Vagina (tissue), 2 donors: Measurements from ENCODE around the gene DDOST. TPM values are rescaled to one million over a fixed set of nuclear protein-coding genes. Genes with fewer than 3 reads are reported as not detected.

Source experiments
- DNase-seq, 2 donors: peaks; one replicate each; pipeline ENCODE4 v3.0.0-alpha.2; 2017; ENCODE audit errors: extremely low spot score in 2 of 2
- H3K27ac ChIP-seq: fragments of 200-600 bp; sonication (generic); one replicate; pipeline ENCODE4 v1.5.1; 2019
- H3K27me3 ChIP-seq: fragments of 200-600 bp; sonication (generic); one replicate; pipeline ENCODE4 v1.5.1; 2019
- H3K36me3 ChIP-seq, 2 donors: fragments of 200-600 bp; sonication (generic); one replicate each; pipeline ENCODE4 v1.5.1; 2017 to 2019
- H3K4me1 ChIP-seq: fragments of 200-600 bp; sonication (generic); one replicate; pipeline ENCODE4 v1.5.1; 2019
- H3K4me3 ChIP-seq, 2 donors: fragments of 200-600 bp; sonication (generic); 1 replicate in 1 of 2; 2 replicates in 1 of 2; pipeline ENCODE4 v1.5.1; 2016 to 2019
- H3K9me3 ChIP-seq: fragments of 200-600 bp; sonication (generic); one replicate; pipeline ENCODE4 v1.5.1; 2019
- POLR2A ChIP-seq, 2 donors: fragments of 450-650 bp; IDR thresholded peaks; one replicate each; pipeline ENCODE4 v1.6.1; 2017; ENCODE audit warnings: antibody characterized with exemption in 2 of 2, mild to moderate bottlenecking in 2 of 2, moderate library complexity in 2 of 2
- POLR2AphosphoS5 ChIP-seq, 2 donors: sonication (generic); formaldehyde crosslinking; IDR thresholded peaks; one replicate each; pipeline ENCODE4 v1.9.0; 2017; ENCODE audit warnings: antibody characterized with exemption in 2 of 2, mild to moderate bottlenecking in 2 of 2, low read depth in 1 of 2; ENCODE audit not compliant: insufficient read depth in 1 of 2
- intact Hi-C: fragments of 100-400 bp; cut with DNase I; formaldehyde crosslinking; loops from one replicate; pipeline ENCODE4 v1.15.1; 2023
- total RNA-seq: library from RNA; depleted of rRNA; stranded (reverse); fragments of >200 nt; gene quantifications from one replicate; pipeline ENCODE4 v1.2.3, GENCODE V29; 2016
- TF ChIP-seq, protein P1 (sequence below), 3 experiments: fragments of 450-650 bp in 2 of 3; fragments of 200-600 bp in 1 of 3; sonication (generic) in 1 of 3; IDR thresholded peaks; one replicate each; pipeline ENCODE4 v1.5.1; 2017 to 2019; ENCODE audit warnings: antibody characterized with exemption in 3 of 3, mild to moderate bottlenecking in 2 of 3, moderate library complexity in 2 of 3

DDOST gene
- total RNA-seq, 1 donor from 2014 or later = 84.5 TPM

DNA sequence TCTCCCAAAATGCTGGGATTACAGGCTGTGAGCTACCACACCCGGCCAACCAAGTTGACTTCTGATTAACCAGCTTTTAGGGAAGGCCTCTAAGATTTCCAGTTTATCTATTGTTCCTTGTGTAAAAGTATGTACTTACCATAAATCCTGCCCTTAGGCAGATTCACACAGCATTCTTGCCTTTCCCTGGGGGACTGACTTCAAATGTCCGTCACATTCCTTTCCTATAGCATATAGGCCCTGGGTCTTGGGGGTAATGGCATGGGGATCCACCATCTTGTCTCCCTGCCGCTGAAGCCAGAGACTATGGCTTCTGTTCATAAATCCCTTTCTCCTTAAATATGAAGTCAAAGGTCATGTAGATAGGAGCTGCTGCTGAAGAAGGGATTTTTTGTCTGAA is 28.8 kb downstream of the DDOST start:
- no peaks in the 10 kb centered on the region for H3K27me3 ChIP-seq
- no peak overlapping the region for H3K4me3 ChIP-seq
- H3K4me1 ChIP-seq = peaks cover 19% of the 10 kb centered on the region
- no peak for DNase-seq
- TF ChIP-seq POLR2AphosphoS5 (IDR thresholded peaks at IDR 0.05; ENCODE audit: insufficient read depth in 1 of 2, low read depth in 1 of 2) (no peak), POLR2A (IDR thresholded peaks at IDR 0.05) (no peak)
- TF ChIP-seq, protein P1, sequence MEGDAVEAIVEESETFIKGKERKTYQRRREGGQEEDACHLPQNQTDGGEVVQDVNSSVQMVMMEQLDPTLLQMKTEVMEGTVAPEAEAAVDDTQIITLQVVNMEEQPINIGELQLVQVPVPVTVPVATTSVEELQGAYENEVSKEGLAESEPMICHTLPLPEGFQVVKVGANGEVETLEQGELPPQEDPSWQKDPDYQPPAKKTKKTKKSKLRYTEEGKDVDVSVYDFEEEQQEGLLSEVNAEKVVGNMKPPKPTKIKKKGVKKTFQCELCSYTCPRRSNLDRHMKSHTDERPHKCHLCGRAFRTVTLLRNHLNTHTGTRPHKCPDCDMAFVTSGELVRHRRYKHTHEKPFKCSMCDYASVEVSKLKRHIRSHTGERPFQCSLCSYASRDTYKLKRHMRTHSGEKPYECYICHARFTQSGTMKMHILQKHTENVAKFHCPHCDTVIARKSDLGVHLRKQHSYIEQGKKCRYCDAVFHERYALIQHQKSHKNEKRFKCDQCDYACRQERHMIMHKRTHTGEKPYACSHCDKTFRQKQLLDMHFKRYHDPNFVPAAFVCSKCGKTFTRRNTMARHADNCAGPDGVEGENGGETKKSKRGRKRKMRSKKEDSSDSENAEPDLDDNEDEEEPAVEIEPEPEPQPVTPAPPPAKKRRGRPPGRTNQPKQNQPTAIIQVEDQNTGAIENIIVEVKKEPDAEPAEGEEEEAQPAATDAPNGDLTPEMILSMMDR (IDR thresholded peaks at IDR 0.05) = no peak
- H3K36me3 ChIP-seq = no peaks in the 10 kb centered on the region
- no peaks in the 10 kb centered on the region for H3K9me3 ChIP-seq
- H3K27ac ChIP-seq = no peak overlapping the region
- intact Hi-C loops = no loop called here

DNA sequence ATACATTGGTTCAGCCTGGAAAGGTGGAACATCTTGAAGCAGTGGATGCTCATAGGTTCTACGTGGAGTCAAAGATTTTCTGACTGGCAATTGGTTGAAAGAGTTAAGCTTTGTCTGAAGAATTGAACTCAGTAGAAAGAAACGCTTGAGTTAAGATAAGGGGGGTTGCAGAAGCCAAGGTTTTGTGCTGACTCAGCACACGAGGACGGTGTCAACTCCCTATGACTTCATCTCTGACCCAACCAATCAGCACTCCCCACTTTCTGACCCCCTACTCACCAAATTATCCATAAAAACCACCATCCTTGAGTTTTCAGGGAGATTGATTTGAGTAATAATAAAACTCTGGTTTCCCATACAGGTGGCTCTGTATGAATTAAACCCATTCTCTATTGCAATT is 30.4 kb downstream of the DDOST start:
- H3K4me1 ChIP-seq = peaks cover 17% of the 10 kb centered on the region
- H3K27me3 ChIP-seq = no peaks in the 10 kb centered on the region
- intact Hi-C loops = no loop called here
- H3K36me3 ChIP-seq = no peaks in the 10 kb centered on the region
- H3K27ac ChIP-seq = no peak overlapping the region
- TF ChIP-seq, protein P1 (IDR thresholded peaks at IDR 0.05) = no peak
- TF ChIP-seq POLR2AphosphoS5 (IDR thresholded peaks at IDR 0.05; ENCODE audit: insufficient read depth in 1 of 2, low read depth in 1 of 2) (no peak), POLR2A (IDR thresholded peaks at IDR 0.05) (no peak)
- no peak overlapping the region for H3K4me3 ChIP-seq
- no peak for DNase-seq
- no peaks in the 10 kb centered on the region for H3K9me3 ChIP-seq

DNA sequence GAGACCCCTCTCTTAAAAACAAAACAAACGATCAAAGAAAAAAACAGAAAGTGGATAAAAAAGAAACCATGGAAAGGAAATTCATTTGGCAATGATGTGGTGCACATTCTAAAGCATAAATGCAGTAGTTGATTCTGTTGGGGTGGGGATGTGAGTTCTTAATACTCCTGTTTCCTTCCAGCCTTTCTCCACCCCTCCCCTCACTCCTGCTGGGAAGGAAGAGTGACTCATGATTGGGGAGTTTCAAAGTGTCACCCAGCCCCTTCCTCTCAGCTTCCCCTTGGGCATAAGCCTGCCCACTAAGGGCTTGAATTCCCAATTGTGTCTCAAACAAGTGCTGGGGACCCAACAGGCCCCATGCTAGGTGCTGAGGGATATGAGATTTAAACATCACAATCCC is 34.6 kb downstream of the DDOST start:
- no peaks in the 10 kb centered on the region for H3K36me3 ChIP-seq
- no peaks in the 10 kb centered on the region for H3K9me3 ChIP-seq
- no peaks in the 10 kb centered on the region for H3K4me1 ChIP-seq
- TF ChIP-seq POLR2A (IDR thresholded peaks at IDR 0.05) (no peak), POLR2AphosphoS5 (IDR thresholded peaks at IDR 0.05; ENCODE audit: insufficient read depth in 1 of 2, low read depth in 1 of 2) (no peak)
- TF ChIP-seq, protein P1 (IDR thresholded peaks at IDR 0.05) = no peak
- no peak overlapping the region for H3K4me3 ChIP-seq
- no peak for DNase-seq
- no peak overlapping the region for H3K27ac ChIP-seq
- H3K27me3 ChIP-seq = no peaks in the 10 kb centered on the region
- intact Hi-C loops = no loop called here

DNA sequence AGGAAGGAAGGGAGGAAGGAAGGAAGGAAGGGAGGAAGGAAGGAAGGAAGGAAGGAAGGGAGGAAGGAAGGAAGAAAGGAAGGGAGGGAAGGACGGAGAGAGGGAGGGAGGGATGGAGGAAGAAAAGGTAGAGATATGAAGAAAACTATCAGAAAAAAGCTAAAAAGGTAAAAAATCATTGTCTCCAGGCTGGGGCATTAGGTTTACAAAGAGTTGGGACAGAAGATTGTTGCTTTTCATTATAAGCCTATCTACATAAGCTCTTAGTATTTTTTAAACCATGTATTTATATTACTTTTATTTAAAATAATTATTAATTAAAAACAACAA is 35.1 kb downstream of the DDOST start:
- Histone ChIP-seq H3K4me3 (no peak overlapping the region), H3K36me3 (no peaks in the 10 kb centered on the region)

More for the DNA sequence above, 35.1 kb downstream of the DDOST start:
- no peak overlapping the region for H3K27ac ChIP-seq
- H3K9me3 ChIP-seq = no peaks in the 10 kb centered on the region
- no peaks in the 10 kb centered on the region for H3K4me1 ChIP-seq
- intact Hi-C loops = no loop called here
- no peaks in the 10 kb centered on the region for H3K27me3 ChIP-seq
- no peak for TF ChIP-seq POLR2AphosphoS5 (IDR thresholded peaks at IDR 0.05; ENCODE audit: insufficient read depth in 1 of 2, low read depth in 1 of 2)
- TF ChIP-seq, protein P1 (IDR thresholded peaks at IDR 0.05) = no peak
- TF ChIP-seq POLR2A (IDR thresholded peaks at IDR 0.05) = no peak
- DNase-seq = no peak
